Vagina (tissue), 2 donors: ENCODE measurements around the gene MBD5. TPM values are rescaled to one million over a fixed set of nuclear protein-coding genes. Genes with fewer than 3 reads are reported as not detected.

ENCODE experiments used
- DNase-seq, 2 donors: peaks; one replicate each; pipeline ENCODE4 v3.0.0-alpha.2; 2017; ENCODE audit errors: extremely low spot score in 2 of 2
- H3K27ac ChIP-seq: fragments of 200-600 bp; sonication (generic); one replicate; pipeline ENCODE4 v1.5.1; 2019
- H3K27me3 ChIP-seq: fragments of 200-600 bp; sonication (generic); one replicate; pipeline ENCODE4 v1.5.1; 2019
- H3K36me3 ChIP-seq, 2 donors: fragments of 200-600 bp; sonication (generic); one replicate each; pipeline ENCODE4 v1.5.1; 2017 to 2019
- H3K4me1 ChIP-seq: fragments of 200-600 bp; sonication (generic); one replicate; pipeline ENCODE4 v1.5.1; 2019
- H3K4me3 ChIP-seq, 2 donors: fragments of 200-600 bp; sonication (generic); 1 replicate in 1 of 2; 2 replicates in 1 of 2; pipeline ENCODE4 v1.5.1; 2016 to 2019
- H3K9me3 ChIP-seq: fragments of 200-600 bp; sonication (generic); one replicate; pipeline ENCODE4 v1.5.1; 2019
- CTCF ChIP-seq, 3 experiments: fragments of 450-650 bp in 2 of 3; fragments of 200-600 bp in 1 of 3; sonication (generic) in 1 of 3; IDR thresholded peaks; one replicate each; pipeline ENCODE4 v1.5.1; 2017 to 2019; ENCODE audit warnings: antibody characterized with exemption in 3 of 3, mild to moderate bottlenecking in 2 of 3, moderate library complexity in 2 of 3
- POLR2A ChIP-seq, 2 donors: fragments of 450-650 bp; IDR thresholded peaks; one replicate each; pipeline ENCODE4 v1.6.1; 2017; ENCODE audit warnings: antibody characterized with exemption in 2 of 2, mild to moderate bottlenecking in 2 of 2, moderate library complexity in 2 of 2
- POLR2AphosphoS5 ChIP-seq, 2 donors: sonication (generic); formaldehyde crosslinking; IDR thresholded peaks; one replicate each; pipeline ENCODE4 v1.9.0; 2017; ENCODE audit warnings: antibody characterized with exemption in 2 of 2, mild to moderate bottlenecking in 2 of 2, low read depth in 1 of 2; ENCODE audit not compliant: insufficient read depth in 1 of 2
- intact Hi-C: fragments of 100-400 bp; cut with DNase I; formaldehyde crosslinking; loops from one replicate; pipeline ENCODE4 v1.15.1; 2023
- total RNA-seq: library from RNA; depleted of rRNA; stranded (reverse); fragments of >200 nt; gene quantifications from one replicate; pipeline ENCODE4 v1.2.3, GENCODE V29; 2016

Gene MBD5
- total RNA-seq, 1 donor from 2014 or later: 32.7 TPM

- H3K27me3 ChIP-seq: no peaks in the 10 kb centered on the region
- peaks cover 40% of the 10 kb centered on the region for H3K4me1 ChIP-seq
- no peak for DNase-seq
- H3K36me3 ChIP-seq: no peaks in the 10 kb centered on the region
- H3K27ac ChIP-seq: no peak overlapping the region
- H3K9me3 ChIP-seq: no peaks in the 10 kb centered on the region
- H3K4me3 ChIP-seq: no peak overlapping the region
- intact Hi-C loops: no loop called here
- TF ChIP-seq CTCF (IDR thresholded peaks at IDR 0.05) (no peak), POLR2AphosphoS5 (IDR thresholded peaks at IDR 0.05; ENCODE audit: insufficient read depth in 1 of 2, low read depth in 1 of 2) (no peak), POLR2A (IDR thresholded peaks at IDR 0.05) (no peak)
Observed at GRCh38 chr2:148026573-148026972, 5.7 kb downstream of the MBD5 start.

GRCh38 chr2:148027822-148028221 lies 6.9 kb downstream of the MBD5 start:
- Histone ChIP-seq H3K4me3 (no peak overlapping the region), H3K27me3 (no peaks in the 10 kb centered on the region), H3K4me1 (peaks cover 27% of the 10 kb centered on the region), H3K9me3 (no peaks in the 10 kb centered on the region), H3K36me3 (no peaks in the 10 kb centered on the region), H3K27ac (no peak overlapping the region)
- intact Hi-C loops: no loop called here
- TF ChIP-seq POLR2A (IDR thresholded peaks at IDR 0.05): no peak
- TF ChIP-seq POLR2AphosphoS5 (IDR thresholded peaks at IDR 0.05; ENCODE audit: insufficient read depth in 1 of 2, low read depth in 1 of 2): no peak
- no peak for DNase-seq

GRCh38 chr2:148028781-148029180 lies 7.9 kb downstream of the MBD5 start:
- Histone ChIP-seq H3K27me3 (no peaks in the 10 kb centered on the region), H3K4me1 (peaks cover 20% of the 10 kb centered on the region), H3K9me3 (no peaks in the 10 kb centered on the region), H3K36me3 (no peaks in the 10 kb centered on the region), H3K27ac (no peak overlapping the region), H3K4me3 (no peak overlapping the region)
- DNase-seq: no peak
- TF ChIP-seq POLR2AphosphoS5 (IDR thresholded peaks at IDR 0.05; ENCODE audit: insufficient read depth in 1 of 2, low read depth in 1 of 2) (no peak), CTCF (IDR thresholded peaks at IDR 0.05) (no peak), POLR2A (IDR thresholded peaks at IDR 0.05) (no peak)
- intact Hi-C loops: no loop called here

- Histone ChIP-seq H3K27me3 (no peaks in the 10 kb centered on the region), H3K9me3 (no peaks in the 10 kb centered on the region), H3K4me1 (peaks cover 9% of the 10 kb centered on the region), H3K4me3 (no peak overlapping the region), H3K36me3 (no peaks in the 10 kb centered on the region), H3K27ac (no peak overlapping the region)
- TF ChIP-seq POLR2AphosphoS5 (IDR thresholded peaks at IDR 0.05; ENCODE audit: insufficient read depth in 1 of 2, low read depth in 1 of 2) (no peak), CTCF (IDR thresholded peaks at IDR 0.05) (no peak), POLR2A (IDR thresholded peaks at IDR 0.05) (no peak)
- DNase-seq: no peak
- intact Hi-C loops: no loop called here
Observed at GRCh38 chr2:148031152-148031551, 10.3 kb downstream of the MBD5 start.

GRCh38 chr2:148032215-148032614 lies 11.3 kb downstream of the MBD5 start:
- intact Hi-C loops: no loop called here
- peaks cover 9% of the 10 kb centered on the region for H3K4me1 ChIP-seq
- no peak overlapping the region for H3K27ac ChIP-seq

More at GRCh38 chr2:148032215-148032614, 11.3 kb downstream of the MBD5 start:
- no peak overlapping the region for H3K4me3 ChIP-seq
- H3K9me3 ChIP-seq: no peaks in the 10 kb centered on the region
- DNase-seq: no peak
- no peaks in the 10 kb centered on the region for H3K27me3 ChIP-seq
- H3K36me3 ChIP-seq: no peaks in the 10 kb centered on the region
- TF ChIP-seq POLR2AphosphoS5 (IDR thresholded peaks at IDR 0.05; ENCODE audit: insufficient read depth in 1 of 2, low read depth in 1 of 2): no peak
- TF ChIP-seq CTCF (IDR thresholded peaks at IDR 0.05): no peak
- no peak for TF ChIP-seq POLR2A (IDR thresholded peaks at IDR 0.05)
